ENCODE measurements around the gene CATSPERB. TPM values are rescaled to one million over a fixed set of nuclear protein-coding genes. Genes with fewer than 3 reads are reported as not detected.

The CATSPERB gene
- total and polyA plus RNA-seq, 9 of the 15 experiments (the other 6 are each of a cell fraction or from before 2014, with no cell fraction given): 0.05 to 1.4 (median 0.89) TPM

GRCh38 chr14:91611528-91611927 lies 120.4 kb downstream of the CATSPERB start (continued):
- TF ChIP-seq, protein P1, sequence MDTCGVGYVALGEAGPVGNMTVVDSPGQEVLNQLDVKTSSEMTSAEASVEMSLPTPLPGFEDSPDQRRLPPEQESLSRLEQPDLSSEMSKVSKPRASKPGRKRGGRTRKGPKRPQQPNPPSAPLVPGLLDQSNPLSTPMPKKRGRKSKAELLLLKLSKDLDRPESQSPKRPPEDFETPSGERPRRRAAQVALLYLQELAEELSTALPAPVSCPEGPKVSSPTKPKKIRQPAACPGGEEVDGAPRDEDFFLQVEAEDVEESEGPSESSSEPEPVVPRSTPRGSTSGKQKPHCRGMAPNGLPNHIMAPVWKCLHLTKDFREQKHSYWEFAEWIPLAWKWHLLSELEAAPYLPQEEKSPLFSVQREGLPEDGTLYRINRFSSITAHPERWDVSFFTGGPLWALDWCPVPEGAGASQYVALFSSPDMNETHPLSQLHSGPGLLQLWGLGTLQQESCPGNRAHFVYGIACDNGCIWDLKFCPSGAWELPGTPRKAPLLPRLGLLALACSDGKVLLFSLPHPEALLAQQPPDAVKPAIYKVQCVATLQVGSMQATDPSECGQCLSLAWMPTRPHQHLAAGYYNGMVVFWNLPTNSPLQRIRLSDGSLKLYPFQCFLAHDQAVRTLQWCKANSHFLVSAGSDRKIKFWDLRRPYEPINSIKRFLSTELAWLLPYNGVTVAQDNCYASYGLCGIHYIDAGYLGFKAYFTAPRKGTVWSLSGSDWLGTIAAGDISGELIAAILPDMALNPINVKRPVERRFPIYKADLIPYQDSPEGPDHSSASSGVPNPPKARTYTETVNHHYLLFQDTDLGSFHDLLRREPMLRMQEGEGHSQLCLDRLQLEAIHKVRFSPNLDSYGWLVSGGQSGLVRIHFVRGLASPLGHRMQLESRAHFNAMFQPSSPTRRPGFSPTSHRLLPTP (IDR thresholded peaks at IDR 0.05; ENCODE audit: borderline replicate concordance, extremely low read depth, insufficient read length): no peak
- TF ChIP-seq MAFG (tag; conservative IDR thresholded peaks at IDR 0.05) (peak; percentile 91), JUND (IDR thresholded peaks at IDR 0.05; ENCODE audit: borderline replicate concordance, low read depth, low read length) (no peak), JUND (tag; IDR thresholded peaks at IDR 0.05; ENCODE audit: borderline replicate concordance, low read depth, low read length) (no peak), SETDB1 (IDR thresholded peaks at IDR 0.05; ENCODE audit: low read length) (no peak), MCM5 (IDR thresholded peaks at IDR 0.05; ENCODE audit: low read depth) (no peak), ZNF583 (CRISPR knock-in tag; IDR thresholded peaks at IDR 0.05) (no peak)

DNA sequence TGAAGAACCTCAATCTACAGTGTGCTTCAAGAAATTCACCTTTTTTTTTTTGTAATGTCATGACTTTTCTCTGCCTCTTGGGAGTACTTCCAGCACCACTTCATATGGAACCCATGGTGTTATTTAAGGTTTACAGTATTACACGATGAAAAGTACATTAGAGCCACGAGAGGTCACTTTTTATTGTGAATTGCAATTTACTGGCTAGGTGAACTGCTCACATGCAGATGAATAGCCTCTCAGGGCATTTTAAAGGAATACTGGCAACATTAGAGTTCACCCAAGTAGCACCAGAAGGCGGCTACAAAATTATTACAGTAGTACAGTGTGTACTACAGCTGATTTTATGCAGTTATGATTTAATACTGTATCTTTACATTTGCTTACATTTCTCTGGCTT lies 122.7 kb downstream of the CATSPERB start:
- TF ChIP-seq OTX1 (CRISPR knock-in tag; IDR thresholded peaks at IDR 0.05) (no peak), PTTG1 (tag; IDR thresholded peaks at IDR 0.05; ENCODE audit: low read depth) (no peak), EP400 (IDR thresholded peaks at IDR 0.05) (no peak), GABPA (tag; conservative IDR thresholded peaks at IDR 0.05; ENCODE audit: low read depth) (no peak), CHD1 (IDR thresholded peaks at IDR 0.05; ENCODE audit: low read length) (no peak), CREB3L1 (IDR thresholded peaks at IDR 0.05; ENCODE audit: borderline replicate concordance, low read depth) (no peak), ZNF354B (CRISPR knock-in tag; IDR thresholded peaks at IDR 0.05) (no peak)
- CTCF ChIA-PET (ENCODE audit: low intra/inter-chr PET ratio): no interaction called here
- no peaks in the 10 kb centered on the region for H3K9me1 ChIP-seq (ENCODE audit: control insufficient read depth, insufficient read depth, low read length)
- intact Hi-C loops (cut with micrococcal nuclease) (no loop called here), in situ Hi-C loops (cut with MboI) (no loop called here)
- no peak overlapping the region for H3K27ac ChIP-seq (ENCODE audit: extremely low read depth, low read depth, low read length)
- no peaks in the 10 kb centered on the region for H3K36me3 ChIP-seq (ENCODE audit: control insufficient read depth, insufficient read depth, low read length)
- H2AFZ ChIP-seq (ENCODE audit: low read depth, low read length): no peak overlapping the region
- no peak overlapping the region for H3K9ac ChIP-seq (ENCODE audit: insufficient read depth in 1 of 2, low read depth in 2 of 2, low read length in 2 of 2)
- BruUV-seq (replicated peaks): no TSS peak
- H3K79me2 ChIP-seq (ENCODE audit: control insufficient read depth, insufficient read depth, low read length): no peaks in the 10 kb centered on the region
- DNase-seq (ENCODE audit: extremely low read depth in 1 of 4, low spot score in 3 of 4): no peak
- 67% methylated on average over 3 of the region's 3 CpGs for WGBS (ENCODE audit: insufficient coverage, low coverage, missing lambda C conversion rate)
- no peaks in the 10 kb centered on the region for H4K20me1 ChIP-seq (replicated peaks; ENCODE audit: control insufficient read depth, insufficient read depth, low read length)
- H3K9me3 ChIP-seq (replicated peaks; ENCODE audit: control insufficient read depth, insufficient read depth, low read depth, low read length): no peaks in the 10 kb centered on the region
- no peak overlapping the region for H3K4me2 ChIP-seq (ENCODE audit: insufficient read depth, low read length)
- H3K4me1 ChIP-seq (replicated peaks in 1 of 2; ENCODE audit: control insufficient read depth in 2 of 2, insufficient read depth in 2 of 2, low read length in 2 of 2): peaks cover under 1 to 10% of the 10 kb centered on the region in 2 experiments; a peak in 3 of 5 replicates
- H3K27me3 ChIP-seq (ENCODE audit: control insufficient read depth in 2 of 2, insufficient read depth in 2 of 2, low read length in 2 of 2): no peaks in the 10 kb centered on the region
- ATAC-seq: no peak
- no peak overlapping the region for H3K4me3 ChIP-seq
- POLR2A ChIA-PET: interaction anchor here (0.6 kb wide), 2 partner anchors 35 to 185 kb away, joined by 3 to 5 read pairs; no protein-coding TSS in a partner anchor
- FAIRE-seq: no peak
